H9 (cell line): ENCODE results near the gene ULK2. TPM values are rescaled to one million over a fixed set of nuclear protein-coding genes. Genes with fewer than 3 reads are reported as not detected.

Source experiments
- DNase-seq: peaks from one replicate; pipeline ENCODE4 v3.0.0-alpha.2; 2017
- H2AFZ ChIP-seq: one replicate; pipeline ENCODE4 v1.6.1; 2013; ENCODE audit warnings: mild to moderate bottlenecking, low read length, control low read depth, moderate library complexity
- H2AK5ac ChIP-seq: 2 replicates; pipeline ENCODE4 v1.6.1; 2013; ENCODE audit warnings: low read length, control low read depth, mixed read lengths; ENCODE audit not compliant: insufficient read length
- H2BK120ac ChIP-seq: one replicate; pipeline ENCODE4 v1.6.1; 2013; ENCODE audit warnings: low read depth, mild to moderate bottlenecking, low read length, control low read depth, inconsistent platforms; ENCODE audit not compliant: poor library complexity, severe bottlenecking
- H2BK12ac ChIP-seq: 2 replicates; pipeline ENCODE4 v1.6.1; 2013; ENCODE audit warnings: low read length, control low read depth, mixed read lengths, low read depth; ENCODE audit not compliant: insufficient read length
- H2BK15ac ChIP-seq: 2 replicates; pipeline ENCODE4 v1.6.1; 2013; ENCODE audit warnings: low read depth, low read length, control low read depth
- H2BK20ac ChIP-seq: one replicate; pipeline ENCODE4 v1.6.1; 2013; ENCODE audit warnings: low read depth, mild to moderate bottlenecking, low read length, control low read depth, inconsistent platforms; ENCODE audit not compliant: poor library complexity, severe bottlenecking
- H2BK5ac ChIP-seq: 2 replicates; pipeline ENCODE4 v1.6.1; 2013; ENCODE audit warnings: low read length, control low read depth, mixed read lengths; ENCODE audit not compliant: insufficient read length
- H3K14ac ChIP-seq: 2 replicates; pipeline ENCODE4 v1.6.1; 2013; ENCODE audit warnings: low read length, control low read depth; ENCODE audit not compliant: insufficient read depth
- H3K18ac ChIP-seq: 2 replicates; pipeline ENCODE4 v1.6.1; 2013; ENCODE audit warnings: low read depth, mild to moderate bottlenecking, mixed read lengths, low read length, control low read depth; ENCODE audit not compliant: insufficient read length
- H3K23ac ChIP-seq: 2 replicates; pipeline ENCODE4 v1.6.1; 2013; ENCODE audit warnings: low read length, control low read depth, mixed read lengths, low read depth; ENCODE audit not compliant: insufficient read length
- H3K23me2 ChIP-seq: 2 replicates; pipeline ENCODE4 v1.6.1; 2013; ENCODE audit warnings: low read depth, mild to moderate bottlenecking, mixed read lengths, low read length, control low read depth; ENCODE audit not compliant: insufficient read length, poor library complexity, severe bottlenecking
- H3K27ac ChIP-seq: 2 replicates; pipeline ENCODE4 v1.5.1; 2013; ENCODE audit warnings: low read length, control low read depth, mixed read lengths, low read depth; ENCODE audit not compliant: insufficient read length
- H3K27me3 ChIP-seq: 2 replicates; pipeline ENCODE4 v1.6.1; 2013; ENCODE audit warnings: low read length, control low read depth, inconsistent platforms; ENCODE audit not compliant: insufficient read depth
- H3K4ac ChIP-seq: 2 replicates; pipeline ENCODE4 v1.6.1; 2013; ENCODE audit warnings: low read depth, mild to moderate bottlenecking, control low read depth, inconsistent platforms, low read length, moderate library complexity
- H3K4me1 ChIP-seq: 2 replicates; pipeline ENCODE4 v1.6.1; 2013; ENCODE audit warnings: low read length, control low read depth, inconsistent platforms; ENCODE audit not compliant: insufficient read depth
- H3K4me2 ChIP-seq: 2 replicates; pipeline ENCODE4 v1.6.1; 2013; ENCODE audit warnings: low read length, control low read depth, mixed read lengths; ENCODE audit not compliant: insufficient read length, insufficient read depth
- H3K56ac ChIP-seq: 2 replicates; pipeline ENCODE4 v1.6.1; 2013; ENCODE audit warnings: low read depth, mild to moderate bottlenecking, mixed read lengths, low read length, control low read depth; ENCODE audit not compliant: insufficient read length
- H3K79me1 ChIP-seq: 2 replicates; pipeline ENCODE4 v1.6.1; 2013; ENCODE audit warnings: low read depth, mild to moderate bottlenecking, moderate library complexity, low read length, control low read depth, inconsistent platforms; ENCODE audit not compliant: insufficient read depth, poor library complexity, severe bottlenecking
- H3K79me2 ChIP-seq: 2 replicates; pipeline ENCODE4 v1.6.1; 2013; ENCODE audit warnings: low read length, control low read depth, inconsistent platforms; ENCODE audit not compliant: insufficient read depth
- H3K9ac ChIP-seq: 2 replicates; pipeline ENCODE4 v1.6.1; 2013; ENCODE audit warnings: low read length, control low read depth, mixed read lengths; ENCODE audit not compliant: insufficient read length; ENCODE audit errors: extremely low read depth
- H3K9me3 ChIP-seq: one replicate; pipeline ENCODE4 v1.6.1; 2013; ENCODE audit warnings: low read depth, low read length, inconsistent platforms; ENCODE audit not compliant: control insufficient read depth
- H3T11ph ChIP-seq: one replicate; pipeline ENCODE4 v1.6.1; 2013; ENCODE audit warnings: mild to moderate bottlenecking, low read length, control low read depth, inconsistent platforms
- H4K20me1 ChIP-seq: one replicate; pipeline ENCODE4 v1.6.1; 2013; ENCODE audit not compliant: control insufficient read depth, insufficient read length, insufficient read depth
- H4K5ac ChIP-seq: 2 replicates; pipeline ENCODE4 v1.6.1; 2013; ENCODE audit warnings: low read depth, mild to moderate bottlenecking, mixed read lengths, low read length, control low read depth; ENCODE audit not compliant: insufficient read length
- H4K8ac ChIP-seq: replicated peaks from 2 replicates; pipeline ENCODE4 v1.6.1; 2013; ENCODE audit warnings: low read length, control low read depth, mixed read lengths, low read depth; ENCODE audit not compliant: insufficient read length
- H4K91ac ChIP-seq: 2 replicates; pipeline ENCODE4 v1.6.1; 2013; ENCODE audit warnings: low read depth, mild to moderate bottlenecking, moderate library complexity, mixed read lengths, low read length, control low read depth; ENCODE audit not compliant: insufficient read length
- H3K27ac Mint-ChIP-seq, 3 experiments: 2 replicates in 2 of 3; 3 replicates in 1 of 3; pipeline ENCODE4 v1.8.0; 2020 to 2021; ENCODE audit warnings: mixed read lengths in 3 of 3, mild to moderate bottlenecking in 1 of 3, moderate library complexity in 1 of 3
- H3K27me3 Mint-ChIP-seq: 2 replicates; pipeline ENCODE4 v1.8.0; 2021; ENCODE audit warnings: low read depth, mild to moderate bottlenecking, moderate library complexity, mixed read lengths
- H3K36me3 Mint-ChIP-seq, 3 experiments: 2 replicates in 2 of 3; 3 replicates in 1 of 3; pipeline ENCODE4 v1.8.0; 2020 to 2021; ENCODE audit warnings: low read depth in 3 of 3, mixed read lengths in 3 of 3; ENCODE audit not compliant: insufficient read depth in 1 of 3
- H3K4me1 Mint-ChIP-seq, 2 experiments: 2 replicates each; pipeline ENCODE4 v1.8.0; 2020; ENCODE audit warnings: mixed read lengths in 2 of 2
- H3K4me3 Mint-ChIP-seq, 2 experiments: 2 replicates in 1 of 2; 3 replicates in 1 of 2; pipeline ENCODE4 v1.8.0; 2020 to 2021; ENCODE audit warnings: mild to moderate bottlenecking in 2 of 2, mixed read lengths in 2 of 2, moderate library complexity in 1 of 2
- H3K9me3 Mint-ChIP-seq, 2 experiments: 2 replicates in 1 of 2; 3 replicates in 1 of 2; pipeline ENCODE4 v1.8.0; 2020; ENCODE audit warnings: mild to moderate bottlenecking in 2 of 2, mixed read lengths in 2 of 2, moderate library complexity in 1 of 2
- CTCF ChIP-seq: fragments of 200-600 bp; sonication (generic); conservative IDR thresholded peaks from 3 replicates; pipeline ENCODE4 v1.8.0; 2021; ENCODE audit warnings: antibody characterized with exemption, mild to moderate bottlenecking
- WGBS: extraction: QIAGEN DNeasy Blood & Tissue Kit; methylation state at CpG from one replicate; pipeline ENCODE4 v1.1.7; 2013; ENCODE audit warnings: missing lambda C conversion rate, low lambda C conversion rate, mixed read lengths; ENCODE audit not compliant: insufficient read length; ENCODE audit errors: extremely low coverage; 5-methylcytosine and 5-hydroxymethylcytosine counted together
- total RNA-seq: library from RNA; stranded (reverse); gene quantifications from 2 replicates; pipeline ENCODE4 v1.2.1, GENCODE V29; 2021

ULK2 gene
- total RNA-seq, 1 experiment from 2014 or later = 11.5 TPM

DNA sequence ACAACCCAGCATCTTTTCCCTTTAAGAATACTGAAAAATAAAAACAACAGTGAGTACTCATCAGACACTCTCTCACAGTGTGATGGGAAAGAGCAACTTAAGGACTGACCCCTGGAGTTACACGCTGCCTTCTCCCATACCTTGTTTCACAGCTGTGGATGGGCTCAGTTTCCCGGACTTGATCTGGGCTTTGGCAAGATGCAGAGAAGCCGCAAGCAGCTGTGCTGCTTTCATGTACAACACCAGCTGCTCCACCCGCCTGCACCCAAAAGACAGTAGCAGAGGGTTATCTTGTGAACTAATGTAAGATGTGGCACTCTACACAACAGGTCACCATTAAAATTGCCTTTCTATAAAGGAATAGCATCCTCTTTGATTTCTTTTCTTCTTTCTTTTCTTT is 86.9 kb downstream of the ULK2 start:
- Histone ChIP-seq H3K4me2 (no peak overlapping the region), H4K91ac (no peak overlapping the region), H4K8ac (no peak overlapping the region), H3K14ac (no peak overlapping the region), H3K27ac (no peak overlapping the region), H4K20me1 (no peaks in the 10 kb centered on the region), H2BK15ac (no peak overlapping the region), H3K56ac (no peak overlapping the region), H3K4me1 (no peaks in the 10 kb centered on the region), H3K18ac (no peak overlapping the region), H3K79me1 (no peaks in the 10 kb centered on the region), H2AFZ (no peak overlapping the region), H3K23ac (no peak overlapping the region), H2BK120ac (no peak overlapping the region), H3K9me3 (no peaks in the 10 kb centered on the region), H2BK12ac (no peak overlapping the region), H2BK20ac (no peak overlapping the region), H3K9ac (no peak overlapping the region), H3K79me2 (no peaks in the 10 kb centered on the region), H3K23me2 (no peaks in the 10 kb centered on the region), H3K4ac (no peak overlapping the region), H2BK5ac (no peak overlapping the region), H4K5ac (no peak overlapping the region), H2AK5ac (no peak overlapping the region), H3T11ph (no peak overlapping the region), H3K27me3 (no peaks in the 10 kb centered on the region)
- no peak for DNase-seq
- TF ChIP-seq CTCF = no peak
- Mint-ChIP-seq H3K9me3 (no peaks in the 10 kb centered on the region), H3K27me3 (no peaks in the 10 kb centered on the region), H3K4me3 (no peak overlapping the region), H3K27ac (no peak overlapping the region), H3K36me3 (peaks cover 0 to 10% (median 5%) of the 10 kb centered on the region in 3 experiments; a peak in 4 of 7 replicates), H3K4me1 (no peaks in the 10 kb centered on the region)
- WGBS = no CpG with 5 or more reads among the region's 4 CpGs
